EH (cell line): ENCODE results near the gene MIX23.
A peak's percentile ranks its signal among the peaks of the same experiment; 100 is the strongest.

ENCODE experiments used
- DNase-seq: peaks from one replicate; pipeline ENCODE4 v3.0.0-alpha.2; 2015; ENCODE audit warnings: low read depth

Gene MIX23

GRCh38 chr3:122351612-122352011 lies 31.4 kb downstream of the MIX23 start:
- DNase-seq = no peak

GRCh38 chr3:122350814-122351418 lies 32.1 kb downstream of the MIX23 start:
- peak; percentile 37 for DNase-seq

- DNase-seq = no peak
Observed at GRCh38 chr3:122349171-122349570, 33.9 kb downstream of the MIX23 start.

GRCh38 chr3:122343654-122344053 lies 39.4 kb downstream of the MIX23 start:
- DNase-seq = peak; percentile 8

GRCh38 chr3:122342803-122343202 lies 40.2 kb downstream of the MIX23 start:
- DNase-seq = no peak

DNA sequence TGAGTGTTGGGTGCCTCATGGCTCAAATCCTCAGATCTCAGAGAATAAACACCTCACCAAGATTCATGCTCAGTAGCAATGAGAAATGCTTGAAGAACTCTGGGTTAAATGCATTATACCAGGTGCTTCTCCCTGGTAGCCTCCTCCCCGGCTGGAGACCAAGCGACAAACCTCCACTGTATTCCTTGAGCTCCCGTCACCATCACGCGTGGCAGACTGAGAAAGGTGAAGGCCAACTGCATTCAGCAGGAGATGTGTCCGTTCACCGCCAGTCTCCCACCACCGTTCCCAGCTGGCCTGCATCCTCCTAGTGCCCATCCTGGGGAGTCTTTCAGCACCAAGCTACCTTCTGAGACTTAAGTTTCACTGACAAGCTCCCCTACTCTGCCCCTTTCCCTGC lies 50.5 kb downstream of the MIX23 start:
- DNase-seq = no peak

- DNase-seq = no peak
Observed at GRCh38 chr3:122331886-122332285, 51.1 kb downstream of the MIX23 start.

GRCh38 chr3:122325769-122326168 lies 57.3 kb downstream of the MIX23 start:
- no peak for DNase-seq

- DNase-seq = no peak
Observed at GRCh38 chr3:122324871-122325323, 58.1 kb downstream of the MIX23 start, which contains the start of gene CSTA. Gene CSTA (plus strand): TSS chr3:122325248. CDS start chr3:122325293, 45 bp downstream.

DNA sequence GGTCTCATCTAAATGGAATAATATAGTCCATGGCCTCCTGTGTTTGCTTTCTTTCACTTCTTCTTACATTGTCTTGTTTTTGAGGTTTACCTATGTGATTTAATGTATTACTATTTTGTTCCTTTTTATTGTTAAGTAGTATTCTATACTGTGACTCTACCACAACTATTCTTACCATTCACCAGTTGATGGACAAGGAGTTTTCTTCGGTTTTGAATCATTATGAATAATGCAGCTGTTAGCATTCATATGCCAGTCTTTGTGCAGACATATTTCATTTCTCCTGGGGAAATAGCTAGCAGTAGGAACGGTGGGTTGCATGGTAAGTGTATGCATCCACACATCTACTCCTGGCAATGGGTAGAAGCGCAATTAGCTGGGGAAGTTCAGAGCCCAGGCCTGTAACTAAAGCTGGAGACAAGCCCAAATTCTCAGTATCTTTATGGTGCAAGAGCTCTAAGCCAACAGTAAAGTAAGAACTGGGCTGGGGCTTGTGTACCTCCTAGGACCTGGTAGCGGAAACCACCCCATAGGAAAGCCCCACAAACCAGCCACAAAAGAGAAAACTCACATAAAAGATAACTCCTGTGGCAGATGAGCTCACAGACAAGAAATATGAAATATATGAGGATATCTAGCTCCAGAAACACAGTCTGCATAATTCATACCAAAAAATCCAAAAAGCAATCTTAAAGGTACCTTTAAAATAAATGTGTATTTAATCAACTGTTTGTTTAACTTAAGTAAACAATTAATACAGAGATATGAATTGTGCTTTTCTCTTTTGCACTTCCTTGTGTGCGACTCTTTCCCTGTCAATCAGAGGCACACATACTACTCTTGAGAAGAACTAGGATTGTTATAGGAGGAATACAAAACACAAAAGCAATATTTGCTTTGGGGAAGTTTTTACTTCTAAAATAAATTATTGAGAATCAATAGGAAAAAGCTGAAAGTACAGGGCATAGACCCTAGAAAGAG lies 60.6 kb downstream of the MIX23 start:
- DNase-seq = no peak

GRCh38 chr3:122318620-122319019 lies 64.4 kb downstream of the MIX23 start:
- DNase-seq = no peak

GRCh38 chr3:122316368-122316767 lies 66.7 kb downstream of the MIX23 start:
- DNase-seq = no peak

- no peak for DNase-seq
Observed at GRCh38 chr3:122315619-122316018, 67.4 kb downstream of the MIX23 start.

DNA sequence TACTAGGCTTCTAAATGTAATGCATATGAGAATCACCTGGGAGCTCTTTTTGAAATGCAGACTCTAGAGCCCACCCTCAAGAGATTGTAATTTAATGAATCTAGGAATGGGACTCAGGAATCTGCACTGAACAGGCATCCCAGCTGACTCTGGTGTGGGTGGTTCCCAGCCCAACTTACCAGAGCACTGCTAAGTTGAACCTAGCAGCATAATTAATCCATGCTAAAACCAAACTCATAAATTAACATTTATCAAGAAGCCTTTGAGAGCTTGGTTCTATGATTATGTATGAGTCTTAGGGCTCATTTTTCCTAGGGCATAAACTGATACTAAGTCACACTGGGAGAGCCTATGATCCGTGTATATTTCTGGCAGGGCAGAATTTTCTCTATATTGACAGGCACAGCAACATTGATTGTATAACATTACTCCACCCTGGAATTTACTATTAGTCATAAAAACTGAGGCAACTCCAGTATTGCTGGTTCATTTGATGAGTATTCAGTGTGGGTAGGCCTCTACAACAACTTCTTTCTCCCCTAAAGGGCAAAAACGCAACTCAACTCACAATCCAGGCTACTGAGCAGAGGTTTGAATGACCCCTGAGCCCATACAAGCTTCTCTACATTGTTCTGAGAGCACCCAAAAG lies 68.7 kb downstream of the MIX23 start:
- DNase-seq = no peak

- no peak for DNase-seq
Observed at GRCh38 chr3:122313281-122313680, 69.8 kb downstream of the MIX23 start.

- DNase-seq = no peak
Observed at GRCh38 chr3:122312826-122313225, 70.2 kb downstream of the MIX23 start.

DNA sequence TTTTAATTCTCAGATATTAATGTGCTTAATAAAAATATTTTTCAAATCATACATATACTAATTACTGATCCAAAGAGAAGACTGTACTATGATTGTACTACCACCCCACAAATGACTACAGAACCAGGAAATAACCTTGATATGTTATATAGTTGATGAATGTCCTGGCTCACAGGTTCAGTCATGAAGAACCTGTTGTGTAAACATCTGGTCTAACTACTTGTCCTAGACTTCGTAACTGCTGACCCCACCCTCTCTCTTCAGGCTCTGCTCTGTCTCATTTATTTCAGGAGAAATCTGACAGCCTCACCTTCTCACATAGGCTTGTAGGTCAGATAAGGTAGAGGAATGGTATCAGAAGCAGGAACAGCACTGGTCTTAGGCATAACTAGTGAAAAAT lies 72.7 kb downstream of the MIX23 start:
- DNase-seq = no peak
